ENCODE data around the gene LHFPL3.
"Not testable (repeated sequence)": the region's sequence is repeated elsewhere in the genome, so short reads cannot be mapped to it uniquely, and the experiment has no call there.

LHFPL3 gene

GRCh38 chr7:104931181-104931781 is 602.9 kb downstream of the LHFPL3 start:
- no peak for DNase-seq (ENCODE audit: low read depth in 3 of 3)

- DNase-seq (ENCODE audit: low read depth in 3 of 3) = no peak
Observed at GRCh38 chr7:104933022-104933421, 604.6 kb downstream of the LHFPL3 start.

GRCh38 chr7:104933521-104933988 is 605.2 kb downstream of the LHFPL3 start:
- no peak for DNase-seq (ENCODE audit: low read depth in 3 of 3)

GRCh38 chr7:104934665-104935064 is 606.3 kb downstream of the LHFPL3 start:
- DNase-seq (ENCODE audit: low read depth in 3 of 3) = no peak

DNA sequence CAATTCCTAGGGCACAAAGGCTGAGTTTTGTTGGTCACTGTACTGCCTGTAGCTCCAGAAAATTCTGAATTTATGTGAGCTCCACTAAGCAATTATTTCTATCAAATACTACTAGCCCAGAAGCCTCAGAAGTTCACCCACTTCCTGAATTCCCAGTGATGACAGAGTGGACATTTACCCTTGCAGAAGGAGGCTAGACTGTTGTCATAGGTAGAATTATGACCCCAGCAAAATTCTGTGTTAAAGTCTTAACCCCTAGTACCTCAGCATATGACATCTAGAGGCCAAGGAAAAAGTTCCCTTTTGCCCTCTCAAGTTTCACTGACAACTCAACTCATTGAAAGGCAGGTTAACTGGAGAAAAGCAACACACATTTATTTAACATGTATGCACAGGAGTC is 606.9 kb downstream of the LHFPL3 start:
- no peak for DNase-seq (ENCODE audit: low read depth in 3 of 3)

GRCh38 chr7:104936546-104936945 is 608.1 kb downstream of the LHFPL3 start:
- DNase-seq (ENCODE audit: low read depth in 3 of 3) = no peak

DNA sequence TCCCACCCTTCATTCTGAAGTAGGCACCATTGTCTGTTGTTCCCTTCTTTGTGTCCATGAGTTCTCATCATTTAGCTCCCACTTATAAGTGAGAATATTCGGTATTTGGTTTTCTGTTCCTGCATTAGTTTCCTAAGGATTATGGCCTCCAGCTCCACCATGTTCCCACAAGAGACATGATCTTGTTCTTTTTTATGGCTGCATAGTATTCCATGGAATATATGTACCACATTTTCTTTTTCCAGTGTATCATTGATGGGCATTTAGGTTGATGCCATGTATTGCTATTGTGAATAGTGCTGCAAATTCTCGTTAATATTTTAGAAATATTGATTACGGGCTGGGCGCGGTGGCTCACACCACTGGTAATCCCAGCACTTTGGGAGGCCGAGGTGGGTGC is 609.1 kb downstream of the LHFPL3 start:
- DNase-seq (ENCODE audit: low read depth in 3 of 3) = not testable (repeated sequence)

DNA sequence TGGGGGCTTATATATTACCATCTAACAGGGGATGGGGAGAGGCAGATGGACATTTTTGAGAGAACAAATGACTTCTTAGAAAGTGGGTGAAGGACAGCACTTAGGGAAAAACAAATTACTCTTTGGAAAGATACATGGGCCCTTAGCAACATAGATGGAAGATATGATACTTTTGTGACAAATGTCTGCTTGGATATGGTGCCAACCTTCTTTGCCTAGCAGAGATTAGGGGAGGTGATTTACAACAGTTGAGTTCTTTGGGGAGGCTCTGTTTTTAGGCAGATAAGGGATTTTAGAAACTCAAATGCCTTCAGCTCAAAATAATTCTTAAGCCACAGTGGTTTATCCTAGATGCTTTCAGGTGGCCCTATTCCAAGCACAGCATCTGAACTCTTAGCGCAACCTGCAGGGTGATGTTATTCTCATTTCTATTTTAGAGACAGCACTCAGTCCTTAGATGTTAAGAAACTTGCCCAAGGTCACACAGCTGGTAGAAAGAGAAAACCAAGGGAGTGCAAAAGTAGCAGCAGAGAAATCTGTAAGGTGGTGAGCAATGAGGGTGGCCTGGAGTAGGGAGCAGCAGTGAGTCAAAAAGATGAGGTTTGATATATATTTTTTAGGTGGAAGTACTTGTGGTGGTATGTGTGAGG is 610.5 kb downstream of the LHFPL3 start:
- no peak for DNase-seq (ENCODE audit: low read depth in 3 of 3)

DNA sequence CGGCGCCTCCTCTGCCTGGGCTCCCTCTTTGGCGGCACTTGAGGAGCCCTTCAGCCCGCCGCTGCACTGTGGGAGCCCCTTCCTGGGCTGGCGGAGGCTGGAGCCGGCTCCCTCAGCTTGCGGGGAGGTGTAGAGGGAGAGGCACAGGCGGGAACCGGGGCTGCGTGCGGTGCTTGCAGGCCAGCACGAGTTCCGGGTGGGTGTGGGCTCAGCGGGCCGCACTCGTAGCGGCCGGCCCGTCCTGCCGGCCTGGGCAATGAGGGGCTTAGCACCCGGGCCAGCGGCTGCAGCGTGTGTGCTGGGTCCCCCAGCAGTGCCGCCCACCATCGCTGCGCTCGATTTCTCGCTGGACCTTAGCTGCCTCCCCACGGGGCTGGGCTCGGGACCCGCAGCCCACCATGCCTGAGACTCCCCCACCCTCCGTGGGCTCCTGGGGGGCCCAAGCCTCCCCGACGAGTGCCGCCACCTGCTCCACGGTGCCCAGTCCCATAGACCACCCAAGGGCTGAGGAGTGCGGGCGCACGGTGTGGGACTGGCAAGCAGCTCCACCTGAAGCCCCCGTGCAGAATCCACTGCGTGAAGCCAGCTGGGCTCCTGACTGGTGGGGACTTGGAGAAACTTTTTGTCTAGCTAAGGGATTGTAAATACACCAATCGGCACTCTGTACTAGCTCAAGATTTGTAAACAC is 611.8 kb downstream of the LHFPL3 start:
- no peak for DNase-seq (ENCODE audit: low read depth in 3 of 3)

DNA sequence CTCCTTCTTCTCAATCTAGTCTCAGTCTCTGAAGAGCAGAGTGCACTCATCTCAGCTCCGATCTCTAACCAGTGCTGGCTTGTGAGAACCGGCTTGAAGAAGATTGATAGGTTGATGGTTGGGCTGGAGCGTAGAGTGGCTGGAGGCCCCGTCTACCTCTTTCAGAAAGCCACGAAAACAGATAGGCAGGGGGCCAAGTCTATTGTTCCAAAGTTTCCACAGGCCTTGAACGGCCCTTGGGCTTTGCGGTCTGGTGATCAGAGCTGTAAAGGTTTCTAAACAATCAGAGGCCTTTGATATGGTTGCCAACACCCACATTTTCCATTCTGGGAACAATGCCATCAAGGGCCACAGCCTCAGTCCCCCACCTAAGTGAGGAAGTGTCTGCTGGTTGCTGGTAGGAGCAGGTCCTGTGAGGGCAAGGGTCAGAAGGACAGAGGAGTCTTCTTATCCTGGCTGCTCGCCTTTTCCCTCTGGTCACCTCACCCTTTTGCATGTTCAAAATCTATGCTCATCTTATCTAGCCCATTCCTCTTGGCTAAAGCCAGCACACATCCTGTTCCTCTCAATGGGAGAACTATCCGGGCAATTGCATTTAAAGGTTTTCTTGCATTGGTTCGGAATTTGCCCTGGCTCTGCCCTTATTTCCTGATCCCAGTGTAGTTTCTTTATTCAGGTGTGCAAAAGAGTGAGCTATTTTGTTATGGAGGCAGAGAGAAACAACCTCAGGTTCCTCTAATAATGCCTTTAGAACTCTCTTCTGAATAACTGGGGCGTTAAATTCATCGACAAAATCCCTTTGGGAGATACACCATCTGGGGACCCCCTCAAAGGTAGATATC is 615.3 kb downstream of the LHFPL3 start:
- peak; percentile 59 to 83 (median 62) for DNase-seq (ENCODE audit: low read depth in 3 of 3)

DNA sequence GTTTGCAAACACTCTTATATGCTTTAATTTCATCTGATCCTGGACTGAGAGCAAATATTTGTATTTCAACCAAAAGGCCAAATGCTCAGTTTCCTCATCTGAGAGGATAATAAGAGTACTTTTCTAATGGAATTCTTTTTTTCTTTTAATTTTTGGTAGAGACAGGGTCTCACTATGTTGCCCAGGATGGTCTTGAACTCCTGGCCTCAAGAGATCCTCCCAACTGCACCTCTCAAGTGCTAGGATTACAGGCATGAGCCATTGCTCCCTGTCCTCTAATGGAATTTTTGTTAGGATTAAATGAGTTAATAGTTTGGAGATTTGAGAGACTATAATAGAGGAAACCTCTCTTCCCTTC is 617.2 kb downstream of the LHFPL3 start:
- DNase-seq (ENCODE audit: low read depth in 3 of 3) = no peak

- DNase-seq (ENCODE audit: low read depth in 3 of 3) = no peak
Observed at GRCh38 chr7:104946338-104946737, 617.9 kb downstream of the LHFPL3 start.

DNA sequence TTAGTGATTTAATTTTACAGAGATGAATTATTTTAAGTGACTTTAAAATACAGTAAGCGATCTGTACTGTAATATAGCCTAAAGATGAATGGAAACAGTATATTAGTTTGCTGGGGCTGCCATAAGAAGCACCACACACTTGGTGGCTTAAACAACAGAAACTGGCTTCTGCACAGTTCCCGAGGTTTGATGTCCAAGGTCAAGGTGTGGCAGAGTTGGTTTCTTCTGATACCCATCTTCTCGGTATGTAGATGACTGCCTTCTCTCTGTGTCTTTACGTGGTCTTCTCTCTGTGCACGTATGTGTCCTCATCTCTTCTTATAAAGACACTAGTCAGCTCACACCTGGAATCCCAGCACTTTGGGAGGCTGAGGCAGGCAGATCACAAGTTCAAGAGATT is 621.6 kb downstream of the LHFPL3 start:
- DNase-seq (ENCODE audit: low read depth in 3 of 3) = no peak

DNA sequence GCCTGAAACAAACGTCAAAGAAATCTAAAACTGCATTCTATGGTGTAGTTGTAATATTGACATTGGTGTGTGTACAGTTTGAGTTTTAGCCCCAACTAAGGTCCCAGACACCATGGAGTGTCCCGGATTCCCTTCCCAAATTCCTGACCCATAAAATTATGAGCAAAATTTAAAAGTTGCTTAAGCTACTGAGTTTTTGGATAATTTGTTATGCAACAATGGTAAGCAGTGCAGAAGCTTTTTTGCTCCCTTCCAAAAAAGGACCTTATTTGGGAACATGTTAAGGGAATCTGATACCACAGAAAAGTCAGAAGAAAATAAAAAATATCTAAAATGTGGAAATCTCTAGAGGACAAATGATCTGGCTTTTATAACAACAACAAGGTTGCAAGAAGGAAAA is 622.4 kb downstream of the LHFPL3 start:
- DNase-seq (ENCODE audit: low read depth in 3 of 3) = no peak

DNA sequence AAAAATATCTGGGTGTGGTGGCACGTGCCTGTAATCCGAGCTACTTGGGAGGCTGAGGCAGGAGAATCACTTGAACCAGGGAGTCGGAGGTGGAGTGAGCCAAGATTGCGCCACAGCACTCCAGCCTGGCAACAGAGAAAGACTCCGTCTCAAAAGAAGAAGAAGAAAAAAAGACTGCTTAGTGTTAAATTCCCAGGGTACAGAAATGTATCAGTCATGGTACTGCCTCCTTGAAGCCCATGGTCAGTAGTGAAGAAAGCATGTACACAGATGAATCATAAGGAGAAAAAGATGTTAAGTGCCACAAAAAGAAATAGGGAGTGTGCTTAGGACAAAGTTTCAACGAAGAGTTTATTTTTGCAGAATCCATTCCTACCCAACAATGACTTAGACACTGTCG is 623.1 kb downstream of the LHFPL3 start:
- DNase-seq (ENCODE audit: low read depth in 3 of 3) = no peak

DNA sequence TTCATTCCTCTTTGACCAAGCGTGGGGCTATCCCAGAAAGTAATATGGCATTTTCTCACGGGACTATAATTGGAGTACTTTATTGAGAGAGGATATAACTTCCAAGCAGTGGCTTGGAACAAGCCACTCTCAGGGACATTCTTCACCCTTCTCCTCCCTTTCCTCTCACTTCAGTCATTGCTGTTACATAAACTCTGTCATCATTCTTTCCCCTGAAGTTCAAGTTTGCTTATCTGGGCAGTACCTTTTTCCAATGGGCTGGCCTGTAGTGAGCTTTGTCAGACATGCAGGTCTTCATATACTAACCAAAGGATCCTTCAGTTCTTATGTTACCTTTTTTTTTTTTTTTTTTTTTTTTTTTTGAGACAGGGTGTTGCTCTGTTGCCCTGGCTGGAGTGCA is 626.9 kb downstream of the LHFPL3 start:
- DNase-seq (ENCODE audit: low read depth in 3 of 3) = no peak
